HG03159 (cell line): ENCODE measurements around the gene FAM110C.
"Not testable (repeated sequence)": the region's sequence is repeated elsewhere in the genome, so short reads cannot be mapped to it uniquely, and the experiment has no call there.

Experiments
- ATAC-seq: cut with Tn5 transposase; IDR thresholded peaks from one replicate; pipeline ENCODE4 v1.9.1; 2021; ENCODE audit warnings: mild to moderate bottlenecking, moderate library complexity; ENCODE audit not compliant: unreplicated experiment

Gene FAM110C, protein sequence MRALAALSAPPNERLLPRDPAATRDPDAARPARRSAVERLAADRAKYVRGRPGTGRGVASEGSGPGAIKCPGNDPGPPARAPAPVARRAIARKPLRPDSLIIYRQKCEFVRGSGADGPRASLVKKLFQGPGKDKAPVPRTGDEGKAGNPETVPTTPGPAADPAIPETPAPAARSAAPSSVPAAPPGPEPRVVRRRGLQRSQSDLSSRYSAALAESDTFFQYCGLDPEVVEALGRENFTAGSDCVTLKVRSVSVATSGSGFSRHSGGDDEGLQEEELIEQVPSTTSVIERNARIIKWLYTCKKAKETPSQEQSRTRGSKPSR

DNA sequence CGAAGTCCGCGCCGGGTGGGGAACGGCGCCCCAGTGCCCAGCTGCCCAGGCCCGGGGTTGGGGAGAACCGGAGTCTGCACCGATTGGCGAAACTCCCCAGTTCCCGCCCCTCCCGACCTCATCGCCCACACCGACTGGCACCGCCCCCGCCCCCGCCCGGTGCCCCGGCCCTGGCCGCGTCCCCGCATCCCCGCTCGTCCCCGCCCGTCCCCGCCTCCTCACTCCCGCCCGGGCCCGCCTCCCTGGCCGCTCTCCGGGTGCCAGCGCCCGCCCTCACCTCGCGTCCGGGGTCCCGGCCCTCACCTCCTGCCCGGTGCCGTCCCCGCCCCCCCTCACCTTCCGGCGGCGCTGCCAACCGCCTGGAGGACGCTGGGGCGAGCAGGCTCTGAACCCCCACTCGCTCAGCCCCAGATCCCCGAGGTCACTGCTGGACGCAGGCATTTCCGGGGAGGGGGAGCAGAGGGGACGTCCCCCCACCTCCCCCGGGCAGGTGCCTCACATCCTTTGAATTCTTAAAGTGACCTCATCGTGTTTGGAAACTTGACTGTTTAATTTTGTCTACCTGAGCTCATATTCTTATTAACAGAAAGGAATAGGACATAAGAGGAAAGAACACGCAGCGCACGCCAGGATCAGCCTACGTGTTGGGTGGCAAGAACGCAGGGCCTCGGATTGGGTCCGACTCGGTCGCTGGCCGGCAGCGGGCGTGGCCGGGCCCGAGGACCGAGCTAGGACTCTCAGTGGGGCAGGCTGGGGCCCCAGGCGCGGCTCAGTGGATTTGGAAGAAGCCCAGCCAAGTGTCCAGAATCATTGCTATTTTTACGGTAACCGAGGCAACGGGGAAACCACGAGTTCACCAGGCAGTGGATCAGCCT, at the start of gene FAM110C:
FAM110C (minus strand) TSS at position 35 of the 875 bp plus-strand sequence. CDS start 120 bp downstream, outside the sequence.
- no peak for ATAC-seq

DNA sequence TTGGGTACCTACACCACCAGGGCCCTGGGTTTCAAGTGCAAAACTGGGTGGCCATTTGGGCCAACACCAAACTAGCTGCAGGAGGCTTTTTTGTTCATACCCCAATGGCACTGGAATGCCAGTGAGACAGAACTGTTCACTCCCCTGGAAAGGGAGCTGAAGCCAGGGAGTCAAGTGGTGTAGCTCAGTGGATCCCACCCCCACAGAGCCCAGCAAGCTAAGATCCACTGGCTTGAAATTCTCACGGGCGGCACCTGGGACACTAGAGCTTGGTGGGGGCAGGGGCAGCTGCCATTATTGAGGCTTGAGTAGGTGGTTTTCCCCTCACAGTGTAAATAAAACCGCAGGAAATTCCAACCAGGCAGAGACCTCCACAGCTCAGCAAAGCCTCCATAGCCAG, 46.0 kb upstream of the FAM110C start:
- ATAC-seq: no peak

DNA sequence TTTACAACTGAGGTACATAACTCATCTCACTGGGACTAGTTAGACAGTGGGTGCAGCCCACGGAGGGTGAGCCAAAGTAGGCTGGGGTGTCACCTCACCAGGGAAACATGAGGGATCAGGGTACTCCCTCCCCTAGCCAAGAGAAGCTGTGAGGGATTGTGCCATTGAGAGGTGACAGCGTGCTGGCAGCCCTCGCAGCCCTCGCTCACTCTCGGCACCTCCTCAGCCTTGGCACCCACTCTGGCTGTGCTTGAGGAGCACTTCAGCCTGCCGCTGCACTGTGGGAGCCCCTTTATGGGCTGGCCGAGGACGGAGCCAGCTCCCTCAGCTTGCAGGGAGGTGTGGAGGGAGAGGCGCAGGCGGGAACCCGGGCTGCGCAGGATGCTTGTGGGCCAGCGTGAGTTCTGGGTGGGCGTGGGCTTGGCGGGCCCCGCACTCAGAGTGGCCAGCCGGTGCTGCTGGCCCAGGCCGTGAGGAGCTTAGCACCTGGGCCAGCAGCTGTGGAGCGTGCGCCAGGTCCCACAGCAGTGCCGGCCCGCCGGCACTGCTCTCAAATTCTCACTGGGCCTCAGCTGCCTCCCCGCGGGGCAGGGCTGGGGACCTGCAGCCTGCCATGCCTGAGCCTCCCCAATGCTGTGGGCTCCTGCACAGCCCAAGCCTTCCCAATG, 44.5 kb upstream of the FAM110C start:
- no peak for ATAC-seq

DNA sequence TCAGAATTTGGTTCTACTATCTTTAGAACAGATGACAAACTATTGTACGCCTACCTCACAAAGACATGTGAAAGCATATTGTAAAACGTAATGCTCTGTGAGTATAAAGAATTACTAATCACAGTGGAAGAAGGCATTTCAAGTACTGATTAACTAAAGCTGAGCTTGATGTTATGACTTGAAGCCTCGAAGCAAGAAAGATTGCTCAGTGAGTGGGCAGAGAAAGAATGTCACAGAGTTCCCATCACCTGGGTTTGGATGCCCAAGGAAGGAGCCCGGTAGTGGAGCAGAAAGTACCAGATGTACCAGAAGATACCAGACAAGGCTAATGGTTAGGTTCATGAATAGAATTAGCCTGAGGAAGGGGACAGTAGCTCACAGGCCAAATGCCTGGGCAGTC, 39.5 kb upstream of the FAM110C start:
- ATAC-seq: no peak

DNA sequence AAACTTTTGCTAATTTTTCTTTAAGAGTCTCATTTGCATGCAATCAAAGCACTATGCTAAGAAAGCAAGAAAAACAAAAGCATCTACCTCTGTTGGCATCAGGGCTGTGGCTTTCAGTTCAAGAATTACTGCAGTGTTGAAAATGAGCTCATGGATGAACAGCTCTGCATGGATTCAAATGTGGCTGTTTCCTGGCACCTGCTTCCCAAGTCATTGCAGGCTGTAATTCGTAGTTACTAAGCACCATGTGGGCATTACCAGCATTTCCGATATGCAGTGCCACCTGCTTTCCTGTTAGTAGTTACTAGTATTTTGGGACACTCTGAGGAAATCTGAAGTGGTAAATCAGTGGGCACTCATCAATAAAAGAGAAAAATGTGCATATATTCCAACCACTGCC, 37.8 kb upstream of the FAM110C start:
- no peak for ATAC-seq

DNA sequence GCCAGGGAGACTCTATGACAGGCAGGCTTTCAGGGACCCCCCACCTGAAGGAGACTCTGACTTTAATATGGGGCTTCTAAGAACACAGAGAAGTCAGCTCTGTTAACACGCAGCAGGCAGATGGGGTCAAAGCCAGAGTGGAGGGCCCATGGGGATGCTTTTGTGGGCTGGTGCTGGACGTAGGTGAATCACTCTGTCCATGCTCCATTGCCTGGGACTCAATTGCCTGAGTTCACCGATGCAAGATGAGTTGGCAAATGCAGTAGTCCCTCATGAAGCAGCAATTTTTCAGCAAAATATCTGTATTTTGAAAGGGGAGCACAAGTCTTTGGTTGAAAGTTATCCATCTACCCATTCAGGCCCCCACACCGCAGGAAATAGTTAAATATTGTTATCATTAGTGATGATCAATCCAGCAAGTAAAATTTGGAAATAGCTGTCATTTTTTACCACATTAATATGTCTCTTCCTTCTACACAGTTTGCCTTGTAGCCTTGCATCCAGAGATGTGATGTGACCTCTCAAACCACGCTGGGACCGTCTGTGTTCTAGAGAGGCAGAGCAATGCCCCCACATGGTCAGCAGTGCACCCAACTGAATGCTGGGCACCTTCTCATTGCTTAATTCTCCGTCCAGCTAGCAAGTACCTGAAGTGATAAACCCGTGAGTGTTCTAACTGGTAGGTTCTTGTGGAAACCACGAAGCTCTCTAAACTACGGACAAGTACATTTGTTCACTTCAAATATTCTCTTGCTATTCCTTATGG, 34.8 kb upstream of the FAM110C start:
- no peak for ATAC-seq

DNA sequence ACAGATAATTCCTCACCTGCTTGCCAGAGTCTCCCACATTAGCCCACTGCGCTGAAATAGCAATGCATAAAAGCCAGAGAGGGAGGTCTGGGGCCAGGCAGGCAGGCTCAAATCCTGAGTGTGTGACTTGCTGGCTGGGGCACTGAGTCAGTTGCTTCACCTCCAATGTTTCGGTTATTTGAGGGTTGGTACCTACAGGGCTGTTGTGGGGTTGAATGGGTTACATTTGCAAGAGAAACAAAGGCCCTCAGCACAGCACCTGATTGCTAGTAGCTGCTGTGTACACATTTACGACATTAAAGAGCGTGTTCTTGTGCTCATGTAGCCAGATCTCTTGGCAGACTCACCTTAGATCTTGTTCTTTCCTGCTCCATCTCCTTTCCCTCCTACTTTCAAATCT, 34.1 kb upstream of the FAM110C start:
- no peak for ATAC-seq

DNA sequence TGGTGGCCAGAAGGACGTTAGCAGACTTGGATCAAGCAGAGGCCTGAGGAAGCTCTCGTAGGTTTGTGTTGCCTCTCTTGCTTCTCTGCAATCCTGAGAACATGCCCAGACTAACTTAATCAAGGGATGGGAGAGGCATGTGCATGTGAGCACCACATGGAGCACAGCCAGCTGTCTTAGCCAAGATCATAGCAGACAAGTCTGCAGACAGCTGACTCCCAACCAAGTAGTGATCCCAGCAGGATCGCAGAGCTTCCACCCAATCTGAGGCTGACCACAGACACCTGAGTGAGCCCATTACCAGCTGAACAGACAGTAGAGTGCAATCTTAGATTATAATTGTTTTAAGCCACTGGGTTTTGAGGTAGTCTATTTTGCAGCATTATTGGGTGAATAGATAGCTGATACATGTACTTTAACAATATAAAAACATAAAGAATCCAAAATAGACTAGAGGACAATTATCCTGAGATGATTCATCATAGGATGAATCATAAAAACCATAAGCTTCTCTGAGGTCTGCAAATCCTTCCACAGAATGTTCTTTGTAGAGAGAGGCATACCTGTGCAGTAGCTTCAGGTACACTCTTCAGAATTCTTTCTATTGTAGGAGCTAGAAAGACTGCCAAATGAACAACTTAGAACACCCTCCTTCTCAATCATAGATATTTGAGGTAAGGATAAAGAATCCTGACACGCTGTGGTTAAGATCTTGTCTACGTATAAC, 25.2 kb upstream of the FAM110C start:
- no peak for ATAC-seq

DNA sequence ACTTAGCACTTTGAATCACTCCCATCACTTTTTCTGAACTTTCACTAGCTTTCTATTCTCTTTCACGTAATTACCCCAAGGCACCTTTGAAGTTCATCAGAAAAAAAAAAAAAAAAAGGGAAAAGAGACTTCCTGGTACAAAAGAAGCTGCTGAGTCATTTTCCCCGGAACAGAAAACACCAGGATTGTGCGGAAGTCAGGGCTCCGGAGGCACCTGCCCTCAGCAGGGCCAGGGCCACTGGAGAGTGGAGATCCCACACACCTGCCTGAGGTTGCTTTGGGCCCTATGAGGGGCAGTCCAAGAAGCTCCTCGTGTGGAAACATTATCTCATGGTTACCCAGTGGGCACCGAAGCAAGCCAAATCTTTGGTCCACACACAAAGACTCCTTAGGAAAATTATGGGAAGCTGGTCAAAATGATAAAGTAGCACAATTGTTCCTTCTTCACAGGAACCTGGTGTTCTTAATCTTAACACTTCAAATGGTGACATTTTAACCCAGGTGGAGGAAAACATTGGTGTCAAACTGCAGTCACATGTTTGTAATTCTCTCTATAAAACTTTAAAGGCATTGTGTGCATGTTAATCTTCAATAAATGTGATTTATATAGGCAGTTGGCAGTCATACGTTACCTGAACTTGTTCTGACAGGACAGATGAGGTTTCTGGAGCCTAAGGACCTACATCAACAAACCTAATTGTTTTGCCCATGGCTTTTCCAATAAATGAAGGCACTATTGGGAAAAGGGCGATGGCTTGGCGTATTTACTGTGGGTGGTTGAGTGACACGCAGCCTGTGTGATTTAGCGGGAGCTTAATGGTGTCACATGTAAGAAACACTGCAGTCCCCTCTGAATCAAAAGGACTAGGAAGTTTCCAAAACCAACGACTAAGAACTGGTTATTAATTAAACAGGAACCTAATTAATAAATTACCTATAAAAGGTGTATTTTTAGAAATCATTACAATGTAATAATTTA, 23.4 kb upstream of the FAM110C start:
- ATAC-seq: no peak

DNA sequence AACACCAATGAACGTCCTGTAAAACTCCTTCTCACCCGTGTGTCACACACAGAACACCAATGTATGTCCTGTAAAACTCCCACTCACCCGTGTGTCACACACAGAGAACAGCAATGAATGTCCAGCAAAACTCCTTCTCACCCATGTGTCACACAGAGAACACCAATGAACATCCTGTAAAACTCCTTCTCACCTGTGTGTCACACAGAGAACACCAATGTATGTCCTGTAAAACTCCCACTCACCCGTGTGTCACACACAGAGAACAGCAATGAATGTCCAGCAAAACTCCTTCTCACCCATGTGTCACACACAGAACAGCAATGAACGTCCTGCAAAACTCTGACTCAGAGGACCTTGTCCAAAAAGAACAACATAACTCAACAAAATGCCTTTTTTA, 22.3 kb upstream of the FAM110C start:
- ATAC-seq: not testable (repeated sequence)

DNA sequence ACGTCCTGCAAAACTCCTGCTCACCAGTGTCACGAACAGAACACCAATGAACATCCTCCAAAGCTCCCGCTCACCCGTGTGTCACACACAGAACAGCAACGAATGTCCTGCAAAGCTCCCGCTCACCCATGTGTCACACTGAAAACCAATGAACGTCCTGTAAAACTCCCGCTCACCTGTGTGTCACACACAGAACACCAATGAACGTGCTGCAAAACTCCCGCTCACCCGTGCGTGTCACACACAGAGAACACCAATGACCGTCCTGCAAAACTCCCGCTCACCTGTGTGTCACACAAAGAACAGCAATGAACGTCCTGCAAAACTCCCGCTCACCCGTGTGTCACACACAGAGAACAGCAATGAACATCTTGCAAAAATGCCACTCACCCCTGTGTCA, 20.5 kb upstream of the FAM110C start:
- no peak for ATAC-seq

DNA sequence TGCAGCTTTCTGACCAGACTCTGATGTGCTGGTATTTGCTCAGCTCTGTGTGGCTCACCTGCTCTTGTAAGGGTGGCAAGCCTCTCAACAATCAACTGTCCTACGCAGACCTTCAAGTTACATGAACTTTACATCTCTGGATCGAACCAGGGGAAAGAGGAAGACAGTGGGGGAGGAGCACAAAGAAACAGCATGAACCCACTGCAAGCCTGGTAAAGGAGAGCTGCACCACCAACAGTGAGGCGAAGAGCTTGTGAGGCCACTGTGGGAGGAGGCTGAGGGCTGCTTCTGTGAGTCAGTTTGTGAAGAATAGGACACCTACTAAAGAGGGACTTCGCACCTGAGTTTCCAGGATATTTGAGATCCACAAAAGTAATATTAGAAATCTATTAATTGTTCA, 18.8 kb upstream of the FAM110C start:
- no peak for ATAC-seq

DNA sequence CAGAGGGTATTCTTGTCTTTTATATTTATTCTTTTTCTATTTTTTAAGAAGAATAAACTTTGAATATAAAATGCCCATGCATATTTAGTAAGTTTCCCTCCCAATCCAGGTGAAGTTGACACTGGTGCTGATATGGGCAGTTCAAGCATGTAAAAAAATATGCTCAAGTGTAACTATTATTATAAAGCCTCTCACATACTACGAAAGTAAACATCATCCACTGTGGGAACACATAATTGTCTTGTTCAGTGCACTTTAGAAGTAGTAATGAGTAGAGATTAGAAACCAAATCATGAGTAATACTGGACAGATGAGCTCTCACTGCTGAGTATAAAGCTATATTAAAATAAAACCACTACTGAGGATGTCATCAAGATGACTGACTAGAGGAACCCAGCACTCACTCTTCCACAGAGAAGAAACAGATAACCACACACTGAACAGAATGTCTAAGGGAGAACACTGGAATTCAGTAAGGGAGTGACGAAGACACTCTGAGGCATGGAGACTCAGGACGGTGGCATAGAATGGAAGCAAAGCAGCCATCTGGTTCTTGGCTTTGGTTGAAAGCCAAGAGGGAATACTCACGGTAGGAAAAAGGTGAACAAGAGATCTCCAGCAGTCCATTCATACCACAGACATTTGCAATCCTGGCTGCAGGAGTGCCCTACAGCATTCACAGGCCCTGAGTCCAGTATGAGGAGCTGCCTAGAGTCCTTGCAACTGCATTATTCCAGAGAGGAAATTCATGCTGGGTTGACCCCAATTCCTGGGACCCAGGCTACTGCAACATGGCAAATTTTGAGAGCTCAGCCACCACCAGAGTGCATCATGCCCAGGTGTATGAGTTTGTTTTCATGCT, 9.5 kb upstream of the FAM110C start:
- no peak for ATAC-seq

DNA sequence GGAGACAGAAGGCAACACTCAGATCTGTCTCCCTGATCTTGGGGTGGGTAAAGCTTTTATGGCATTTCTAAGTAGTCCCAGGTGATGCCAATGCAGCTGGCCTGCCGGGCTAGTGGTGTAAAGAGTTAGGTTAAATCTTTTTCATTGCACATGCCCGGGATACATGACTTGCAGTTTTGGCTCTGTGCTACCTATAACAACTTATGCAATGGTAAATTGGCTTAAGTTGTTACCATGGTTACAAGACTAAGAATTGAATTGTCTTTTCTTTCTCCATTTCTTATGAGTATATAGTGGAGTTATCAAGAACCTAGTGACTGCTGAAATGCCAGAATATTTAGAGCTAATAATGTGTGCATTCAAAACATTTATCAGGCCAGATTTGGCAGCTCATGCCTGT, 5.3 kb upstream of the FAM110C start:
- ATAC-seq: no peak

DNA sequence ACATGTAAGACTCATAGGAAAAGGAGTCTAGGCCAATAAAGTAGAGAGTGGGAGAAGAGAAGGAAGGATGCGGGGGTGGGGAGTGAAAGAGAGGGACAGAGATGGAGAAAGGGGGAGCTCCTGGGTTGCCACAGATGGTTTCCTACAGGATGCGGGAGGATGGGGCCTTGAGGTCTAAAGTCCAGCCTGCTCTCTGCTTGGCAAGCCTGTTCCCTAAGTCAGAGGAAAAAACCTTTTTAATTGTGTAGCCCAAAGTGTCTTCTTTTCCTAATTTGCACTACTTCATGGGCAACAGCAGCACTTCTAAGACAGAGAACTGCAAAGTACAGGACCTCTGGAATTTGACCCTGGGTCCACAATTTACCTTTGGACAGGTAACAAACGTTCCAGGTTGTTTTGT, 1.4 kb upstream of the FAM110C start:
- ATAC-seq: no peak

DNA sequence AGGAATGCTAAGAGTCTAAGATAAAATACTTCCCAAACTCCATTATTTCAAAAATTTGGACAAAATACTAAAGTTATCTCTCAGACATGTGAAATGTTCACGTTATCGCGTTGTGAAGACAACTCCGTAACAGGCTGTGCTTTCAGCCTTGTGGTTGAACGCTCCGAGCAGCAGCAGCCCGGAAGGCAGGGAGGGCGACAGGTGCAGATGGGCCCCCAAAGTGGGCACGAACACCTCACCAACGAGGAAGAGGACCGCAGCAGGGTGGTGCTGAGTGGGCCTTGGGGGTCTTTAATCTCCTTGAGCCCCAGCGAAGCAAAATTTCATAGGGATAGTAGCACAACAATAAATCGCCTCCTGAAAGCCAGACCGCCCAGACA, 1.0 kb upstream of the FAM110C start:
- no peak for ATAC-seq

DNA sequence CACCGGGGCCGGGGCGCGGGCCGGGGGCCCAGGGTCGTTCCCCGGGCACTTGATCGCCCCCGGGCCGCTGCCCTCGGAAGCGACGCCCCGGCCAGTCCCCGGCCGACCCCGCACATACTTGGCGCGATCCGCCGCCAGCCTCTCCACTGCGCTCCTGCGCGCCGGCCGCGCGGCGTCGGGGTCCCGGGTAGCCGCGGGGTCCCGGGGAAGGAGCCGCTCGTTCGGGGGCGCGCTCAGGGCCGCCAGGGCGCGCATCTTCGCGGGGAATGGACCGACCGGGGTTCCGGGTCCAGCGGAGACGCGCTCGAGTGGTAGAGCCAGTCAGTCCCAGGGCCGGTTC, 204 bp downstream of the FAM110C start:
- ATAC-seq: no peak

DNA sequence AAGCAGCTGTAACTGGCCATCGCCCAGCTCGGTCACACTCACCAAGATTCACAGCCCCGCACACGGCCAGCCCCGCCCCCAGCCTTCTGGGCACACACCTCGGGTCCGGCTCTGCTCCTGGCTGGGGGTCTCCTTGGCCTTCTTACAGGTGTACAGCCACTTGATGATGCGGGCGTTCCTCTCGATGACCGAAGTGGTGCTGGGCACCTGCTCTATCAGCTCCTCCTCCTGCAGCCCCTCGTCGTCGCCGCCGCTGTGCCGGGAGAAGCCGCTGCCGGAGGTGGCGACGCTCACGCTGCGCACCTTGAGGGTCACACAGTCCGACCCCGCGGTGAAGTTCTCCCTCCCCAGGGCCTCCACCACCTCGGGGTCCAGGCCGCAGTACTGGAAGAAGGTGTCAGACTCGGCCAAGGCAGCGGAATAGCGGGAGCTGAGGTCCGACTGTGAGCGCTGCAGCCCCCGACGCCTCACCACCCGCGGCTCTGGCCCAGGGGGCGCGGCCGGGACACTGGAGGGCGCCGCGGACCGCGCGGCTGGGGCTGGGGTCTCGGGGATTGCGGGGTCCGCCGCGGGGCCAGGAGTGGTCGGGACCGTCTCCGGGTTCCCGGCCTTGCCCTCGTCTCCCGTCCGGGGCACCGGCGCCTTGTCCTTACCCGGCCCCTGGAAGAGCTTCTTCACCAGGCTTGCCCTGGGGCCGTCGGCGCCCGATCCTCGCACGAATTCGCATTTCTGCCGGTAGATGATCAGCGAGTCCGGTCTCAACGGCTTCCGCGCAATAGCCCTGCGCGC, 769 bp downstream of the FAM110C start:
- no peak for ATAC-seq
